VCaP (cell line): ENCODE measurements around the gene TSEN54.

Source experiments
- H3K27ac ChIP-seq: fragments of 450-650 bp; 2 replicates; pipeline ENCODE4 v1.5.1; 2017
- CTCF ChIP-seq: fragments of 450-650 bp; conservative IDR thresholded peaks from 2 replicates; pipeline ENCODE4 v1.5.1; 2017; ENCODE audit warnings: mild to moderate bottlenecking, moderate library complexity

The TSEN54 gene

GRCh38 chr17:75508931-75509361 lies 7.4 kb upstream of the TSEN54 start:
- no peak overlapping the region for H3K27ac ChIP-seq
- TF ChIP-seq CTCF: no peak

- TF ChIP-seq CTCF: no peak
These were observed 6.6 kb upstream of the TSEN54 start for GRCh38 chr17:75509528-75510258.

GRCh38 chr17:75511270-75511609 lies 5.1 kb upstream of the TSEN54 start:
- no peak for TF ChIP-seq CTCF
- H3K27ac ChIP-seq: peak overlapping the region; percentile 30; the same call in 1 of the 2 replicates

More at GRCh38 chr17:75509528-75510258, 6.6 kb upstream of the TSEN54 start:
- no peak overlapping the region for H3K27ac ChIP-seq

GRCh38 chr17:75511610-75512575 lies 4.4 kb upstream of the TSEN54 start:
- H3K27ac ChIP-seq: peak overlapping the region; percentile 30; the same call in 1 of the 2 replicates
- TF ChIP-seq CTCF: no peak

GRCh38 chr17:75512926-75513640 lies 3.2 kb upstream of the TSEN54 start:
- no peak for TF ChIP-seq CTCF
- H3K27ac ChIP-seq: no peak overlapping the region

- H3K27ac ChIP-seq: peak overlapping the region; percentile 86; the same call in 1 of the 2 replicates
- TF ChIP-seq CTCF: no peak
These were observed 2.7 kb upstream of the TSEN54 start for GRCh38 chr17:75513641-75514000.
